K562 (cell line): Measurements from ENCODE around the gene TSSK2. TPM values are rescaled to one million over a fixed set of nuclear protein-coding genes. Genes with fewer than 3 reads are reported as not detected.
A peak's percentile ranks its signal among the peaks of the same experiment; 100 is the strongest.

Experiments used
- ATF3 ChIP-seq, 2 experiments: fragments of 450-650 bp in 1 of 2; sonication (generic) in 1 of 2; formaldehyde crosslinking in 1 of 2; IDR thresholded peaks in 1 of 2; conservative IDR thresholded peaks in 1 of 2; 2 replicates each; pipeline versions ENCODE4 v1.6.1 to v1.8.1; 2016 to 2023; ENCODE audit warnings: mild to moderate bottlenecking in 2 of 2, moderate library complexity in 2 of 2, inconsistent platforms in 1 of 2, missing genetic modification reagents in 1 of 2
- CTCFL ChIP-seq: IDR thresholded peaks from 2 replicates; pipeline ENCODE4 v1.6.1; 2011; ENCODE audit warnings: borderline replicate concordance, low read depth, mild to moderate bottlenecking, moderate library complexity, low read length; ENCODE audit not compliant: insufficient read depth, poor library complexity, severe bottlenecking
- DIDO1 ChIP-seq: fragments of 450-650 bp; IDR thresholded peaks from 2 replicates; pipeline ENCODE4 v1.6.1; 2016; ENCODE audit warnings: low read depth, missing biosample characterization, missing genetic modification characterization
- ETV6 ChIP-seq, 3 experiments: fragments of 150-350 bp in 1 of 3; sonication (generic) in 1 of 3; formaldehyde crosslinking in 1 of 3; IDR thresholded peaks; 2 replicates each; pipeline versions ENCODE4 v1.6.1 to v1.8.0; 2014 to 2022; ENCODE audit warnings: borderline replicate concordance in 2 of 3, low read depth in 2 of 3, antibody characterized with exemption in 1 of 3, low read length in 1 of 3, mild to moderate bottlenecking in 1 of 3, missing genetic modification reagents in 1 of 3
- MYNN ChIP-seq, 2 experiments: sonication (generic); formaldehyde crosslinking in 1 of 2; IDR thresholded peaks; 2 replicates each; pipeline versions ENCODE4 v1.5.0 to v1.6.1; 2016 to 2020; ENCODE audit warnings: antibody characterized with exemption in 1 of 2, missing genetic modification reagents in 1 of 2
- NCOA6 ChIP-seq: fragments of 450-650 bp; IDR thresholded peaks from 2 replicates; pipeline ENCODE4 v1.6.1; 2017; ENCODE audit warnings: mild to moderate bottlenecking
- NELFE ChIP-seq: IDR thresholded peaks from 2 replicates; pipeline ENCODE4 v1.6.1; 2011; ENCODE audit warnings: mild to moderate bottlenecking; ENCODE audit not compliant: insufficient read depth, insufficient read length
- TCF3 ChIP-seq: sonication (generic); formaldehyde crosslinking; IDR thresholded peaks from 2 replicates; pipeline ENCODE4 v1.4.0; 2020; ENCODE audit warnings: mild to moderate bottlenecking, missing genetic modification reagents
- TRIM24 ChIP-seq, 2 experiments: fragments of 450-650 bp; IDR thresholded peaks; 2 replicates each; pipeline ENCODE4 v1.6.1; 2016
- polyA plus RNA-seq, 8 experiments: library from polyadenylated mRNA; depleted of rRNA in 4 of 8; stranded (reverse) in 5 of 8; unstranded in 3 of 8; fragments of >200 nt; fragmentation: Nextera tagmentation in 2 of 8; fragmentation: Illumina TruSeq in 1 of 8; extraction: Ambion mirVana in 2 of 8; extraction: Trizol in 1 of 8; gene quantifications; 2 replicates each; pipeline versions ENCODE4 v1.2.1 to v1.2.3, GENCODE V29; 2011 to 2014; ENCODE audit warnings: inconsistent platforms in 1 of 8, missing spikeins in 1 of 8
- total RNA-seq, 7 experiments: library from RNA; depleted of rRNA in 6 of 7; stranded (reverse); fragments of >200 nt in 6 of 7; fragmentation: Illumina TruSeq in 2 of 7; extraction: Trizol in 2 of 7; gene quantifications; 2 replicates each; pipeline versions ENCODE4 v1.2.1 to v1.2.3, GENCODE V29; 2011 to 2021; ENCODE audit warnings: low replicate concordance in 1 of 7
- TF ChIP-seq, protein P1 (sequence below), 3 experiments: IDR thresholded peaks in 2 of 3; conservative IDR thresholded peaks in 1 of 3; 2 replicates each; pipeline ENCODE4 v1.5.1; 2011 to 2012; ENCODE audit warnings: low read length in 3 of 3, mild to moderate bottlenecking in 3 of 3, control low read depth in 2 of 3, improper control_type of control experiment in 1 of 3, inconsistent platforms in 1 of 3, low read depth in 1 of 3, mixed read lengths in 1 of 3, moderate library complexity in 1 of 3; ENCODE audit not compliant: insufficient read depth in 2 of 3

Gene TSSK2
- total and polyA plus RNA-seq, 9 of the 15 experiments (the other 6 are each of a cell fraction or from before 2014, with no cell fraction given), result 0.04 TPM; not detected in 8

- TF ChIP-seq ATF3 (IDR thresholded peaks at IDR 0.05) (no peak), ATF3 (CRISPR knock-in tag; conservative IDR thresholded peaks at IDR 0.05) (0 out of 2 replicates have a peak, but pooled peaks have one; percentile 6), TRIM24 (IDR thresholded peaks at IDR 0.05) (no peak), MYNN (IDR thresholded peaks at IDR 0.05) (0 out of 2 replicates have a peak, but pooled peaks have one; percentile 26), MYNN (CRISPR knock-in tag; IDR thresholded peaks at IDR 0.05) (no peak), CTCFL (peak; percentile 91), DIDO1 (tag) (no peak), ETV6 (IDR thresholded peaks at IDR 0.05; ENCODE audit: borderline replicate concordance in 1 of 2, low read depth in 2 of 2, low read length in 1 of 2) (0 out of 4 replicates have a peak, but pooled peaks of 1 of the 2 experiments have one; percentile 21), ETV6 (CRISPR knock-in tag; IDR thresholded peaks at IDR 0.05; ENCODE audit: borderline replicate concordance) (no peak), TCF3 (no peak), NELFE (no peak), NCOA6 (no peak)
- TF ChIP-seq, protein P1, sequence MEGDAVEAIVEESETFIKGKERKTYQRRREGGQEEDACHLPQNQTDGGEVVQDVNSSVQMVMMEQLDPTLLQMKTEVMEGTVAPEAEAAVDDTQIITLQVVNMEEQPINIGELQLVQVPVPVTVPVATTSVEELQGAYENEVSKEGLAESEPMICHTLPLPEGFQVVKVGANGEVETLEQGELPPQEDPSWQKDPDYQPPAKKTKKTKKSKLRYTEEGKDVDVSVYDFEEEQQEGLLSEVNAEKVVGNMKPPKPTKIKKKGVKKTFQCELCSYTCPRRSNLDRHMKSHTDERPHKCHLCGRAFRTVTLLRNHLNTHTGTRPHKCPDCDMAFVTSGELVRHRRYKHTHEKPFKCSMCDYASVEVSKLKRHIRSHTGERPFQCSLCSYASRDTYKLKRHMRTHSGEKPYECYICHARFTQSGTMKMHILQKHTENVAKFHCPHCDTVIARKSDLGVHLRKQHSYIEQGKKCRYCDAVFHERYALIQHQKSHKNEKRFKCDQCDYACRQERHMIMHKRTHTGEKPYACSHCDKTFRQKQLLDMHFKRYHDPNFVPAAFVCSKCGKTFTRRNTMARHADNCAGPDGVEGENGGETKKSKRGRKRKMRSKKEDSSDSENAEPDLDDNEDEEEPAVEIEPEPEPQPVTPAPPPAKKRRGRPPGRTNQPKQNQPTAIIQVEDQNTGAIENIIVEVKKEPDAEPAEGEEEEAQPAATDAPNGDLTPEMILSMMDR (IDR thresholded peaks at IDR 0.05 in 2 of 3, conservative IDR thresholded peaks at IDR 0.05 in 1 of 3; ENCODE audit: insufficient read depth in 2 of 3, low read depth in 1 of 3, low read length in 3 of 3), result peak; percentile 80 to 85 (median 84)
Observed at GRCh38 chr22:19105867-19106802, 25.0 kb upstream of the TSSK2 start (continued).
